GM12891 (cell line): ENCODE data around the gene BRPF1.

Source experiments
- DNase-seq: peaks from one replicate; pipeline ENCODE4 v3.0.0; 2011; ENCODE audit warnings: low spot score; ENCODE audit not compliant: insufficient read length
- FAIRE-seq: peaks from 2 replicates; lab custom pipeline; 2011; peaks lifted over from hg19 to GRCh38; lab: Jason Lieb, UNC
- PAX5 ChIP-seq: IDR thresholded peaks from 2 replicates; pipeline ENCODE4 v1.6.1; 2011; ENCODE audit warnings: low read length, moderate library complexity, mild to moderate bottlenecking; ENCODE audit not compliant: insufficient read depth, severe bottlenecking
- POLR2A ChIP-seq: IDR thresholded peaks from 2 replicates; pipeline ENCODE4 v1.6.1; 2011; ENCODE audit warnings: low read depth, low read length, control low read depth
- POLR2AphosphoS5 ChIP-seq: IDR thresholded peaks from 2 replicates; pipeline ENCODE4 v1.6.1; 2011; ENCODE audit warnings: low read depth, low read length, control low read depth
- POU2F2 ChIP-seq: IDR thresholded peaks from 2 replicates; pipeline ENCODE4 v1.6.1; 2011; ENCODE audit warnings: low read depth, mild to moderate bottlenecking, control low read depth, low read length, moderate library complexity
- SPI1 ChIP-seq: IDR thresholded peaks from 2 replicates; pipeline ENCODE4 v1.6.1; 2011; ENCODE audit warnings: low read depth, low read length, control low read depth
- TAF1 ChIP-seq: IDR thresholded peaks from 2 replicates; pipeline ENCODE4 v1.6.1; 2011; ENCODE audit warnings: low read depth, low read length, control low read depth

Gene BRPF1

GRCh38 chr3:9794400-9794799 lies 62.9 kb downstream of the BRPF1 start:
- TF ChIP-seq POLR2A (0 out of 2 replicates have a peak, but pooled peaks have one; percentile 20), PAX5 (no peak), POU2F2 (no peak)
- no peak for DNase-seq
- no peak for FAIRE-seq

- TF ChIP-seq POU2F2 (no peak), POLR2A (no peak), SPI1 (peak; percentile 81), PAX5 (no peak), POLR2AphosphoS5 (no peak)
- no peak for FAIRE-seq
- no peak for DNase-seq
These were observed 63.7 kb downstream of the BRPF1 start for GRCh38 chr3:9795207-9795606.

GRCh38 chr3:9797196-9797945 lies 65.8 kb downstream of the BRPF1 start:
- DNase-seq = no peak
- FAIRE-seq = no peak
- TF ChIP-seq POU2F2 (no peak), SPI1 (no peak), POLR2A (no peak), POLR2AphosphoS5 (no peak), PAX5 (no peak), TAF1 (no peak)
